Activated CD4-positive, CD25-positive, alpha-beta regulatory T cell treated with anti-CD3 and anti-CD28 coated beads, Interleukin-2, amount 50 U/mL, for 24 hours (primary cell): ENCODE data around the gene MTRF1.
A peak's percentile ranks its signal among the peaks of the same experiment; 100 is the strongest.
"Not testable (repeated sequence)": the region's sequence is repeated elsewhere in the genome, so short reads cannot be mapped to it uniquely, and the experiment has no call there.

Source experiments
- ATAC-seq, 2 donors: fragments of 150-1000 bp; cut with Tn5 transposase; one replicate each; pipeline ENCODE4 v1.10.0; 2021; ENCODE audit warnings: mild to moderate bottlenecking in 1 of 2, moderate library complexity in 1 of 2

MTRF1 gene

GRCh38 chr13:41279156-41279555 lies 15.8 kb upstream of the MTRF1 start:
- ATAC-seq: not testable (repeated sequence)

- ATAC-seq: no peak
These were observed 13.4 kb upstream of the MTRF1 start for GRCh38 chr13:41276824-41277223.

DNA sequence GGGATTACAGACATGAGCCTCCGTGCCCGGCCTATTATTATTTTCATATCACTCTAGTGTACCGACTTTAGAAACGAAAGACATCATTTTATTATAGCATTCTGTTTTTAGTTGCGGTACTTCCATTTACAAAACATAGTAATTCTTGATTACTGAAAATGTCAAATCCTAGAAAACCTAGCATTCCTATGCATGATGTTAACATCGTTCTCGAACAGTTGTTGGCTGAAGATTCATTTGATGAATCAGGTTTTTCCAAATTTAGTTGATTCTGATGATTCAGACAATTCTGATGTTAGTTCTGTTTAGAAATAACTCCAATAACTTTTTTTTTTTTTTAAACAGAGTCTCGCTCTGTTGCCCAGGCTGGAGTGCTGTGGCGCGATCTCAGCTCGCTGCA lies 11.5 kb upstream of the MTRF1 start:
- ATAC-seq: no peak

DNA sequence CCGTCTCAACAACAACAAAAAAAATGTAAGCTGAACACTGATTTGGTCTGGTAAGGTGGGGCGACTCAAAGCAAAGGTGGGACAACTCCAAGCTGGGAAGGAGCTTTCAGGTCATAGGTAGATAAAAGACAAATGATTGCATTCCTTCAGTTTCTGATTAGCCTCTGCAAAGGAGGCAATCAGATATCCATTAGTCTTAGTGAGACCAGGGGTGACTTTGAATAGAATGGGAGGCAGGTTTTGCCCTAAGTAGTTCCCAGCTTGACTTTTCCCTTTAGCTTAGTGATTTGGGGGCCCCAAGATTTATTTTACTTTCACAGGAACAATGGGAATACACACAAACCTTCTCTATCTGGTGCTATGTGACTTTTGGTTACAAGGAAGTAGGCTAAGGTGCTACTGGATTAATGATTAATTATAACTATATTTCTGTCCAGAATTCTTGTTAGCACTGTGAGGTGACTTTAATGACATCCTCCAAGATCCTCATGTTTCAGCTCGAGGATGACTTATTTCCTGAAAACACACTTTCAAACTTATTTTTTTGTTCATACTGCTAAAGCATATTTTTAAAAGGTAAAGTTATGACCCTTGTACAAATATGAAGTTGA lies 10.6 kb upstream of the MTRF1 start:
- no peak for ATAC-seq

GRCh38 chr13:41271456-41272285 lies 8.3 kb upstream of the MTRF1 start:
- peak in 1 of 2 donors; percentile 51 for ATAC-seq

DNA sequence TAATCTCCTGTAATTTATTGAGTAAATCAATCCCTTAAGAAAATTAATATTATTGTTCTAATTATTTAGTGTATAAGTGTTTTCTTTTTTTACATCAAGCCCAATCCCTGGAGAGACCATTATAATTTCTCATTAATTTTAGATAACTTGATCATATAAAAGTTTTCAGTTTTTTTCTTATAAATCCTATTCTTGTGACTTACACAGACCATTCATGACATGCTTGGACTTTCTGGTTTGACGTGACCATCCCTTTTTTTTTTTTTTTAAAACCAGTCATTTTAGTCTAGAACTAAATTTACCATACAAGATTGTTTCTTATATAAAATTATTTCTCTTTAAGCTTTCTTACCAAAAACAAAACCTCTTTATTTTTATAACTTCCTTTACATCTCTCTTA lies 5.4 kb upstream of the MTRF1 start:
- no peak for ATAC-seq

DNA sequence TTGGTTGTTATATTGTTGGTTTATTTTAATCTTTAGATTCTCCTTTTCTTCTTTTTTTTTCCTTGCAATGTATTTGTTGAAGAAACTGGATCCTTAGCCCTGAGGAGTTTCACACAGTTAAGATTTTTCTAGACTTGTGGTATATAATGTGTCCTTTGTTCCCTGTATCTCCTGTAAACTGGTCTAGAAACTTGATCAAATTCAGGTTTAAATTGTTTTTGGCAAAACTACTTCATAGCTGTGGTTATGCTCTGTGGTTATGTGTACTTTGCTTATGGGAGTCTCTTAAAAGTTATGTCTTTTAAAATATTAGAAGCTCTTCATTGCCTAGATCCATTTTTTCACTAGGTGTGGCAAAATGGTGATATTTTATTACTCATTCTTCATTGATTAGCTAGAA lies 3.7 kb upstream of the MTRF1 start:
- no peak for ATAC-seq

GRCh38 chr13:41259875-41260501 lies 3.4 kb downstream of the MTRF1 start:
- no peak for ATAC-seq

DNA sequence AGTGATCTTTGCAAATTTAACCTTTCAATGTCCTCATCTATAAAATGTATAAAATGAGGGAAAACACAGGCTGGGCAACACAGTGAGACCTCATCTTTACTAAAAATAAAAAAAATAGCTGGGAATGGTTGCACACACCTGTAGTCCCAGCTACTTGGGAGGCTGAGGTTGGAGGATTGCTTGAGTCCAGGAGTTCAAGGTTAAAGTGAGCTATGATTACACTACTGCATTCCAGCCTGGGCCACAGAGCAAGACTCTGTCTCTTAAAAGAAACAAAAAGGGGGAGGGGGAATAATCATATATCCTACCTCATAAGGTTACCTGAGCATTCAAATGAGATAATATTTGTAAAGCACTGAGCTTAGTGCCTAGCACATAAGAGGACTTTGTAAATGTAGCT lies 5.8 kb downstream of the MTRF1 start:
- no peak for ATAC-seq

DNA sequence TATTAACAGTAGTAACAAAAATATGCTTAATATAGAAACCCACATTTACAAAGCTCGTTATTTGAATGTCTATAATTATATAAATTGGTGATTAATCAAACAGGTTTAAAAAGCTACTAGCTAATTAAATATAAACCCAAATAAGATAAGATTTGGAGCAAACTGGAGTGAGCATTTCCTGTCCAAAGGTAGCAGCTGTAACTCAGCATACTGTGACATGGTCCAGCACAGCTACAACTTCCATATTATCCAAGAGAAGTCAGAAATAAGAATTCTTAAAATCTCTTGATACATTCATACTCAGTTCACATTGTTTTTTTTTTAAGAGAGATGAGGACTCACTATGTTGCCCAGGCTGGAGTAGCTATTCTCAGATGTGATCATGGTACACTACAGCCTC lies 8.5 kb downstream of the MTRF1 start:
- no peak for ATAC-seq

DNA sequence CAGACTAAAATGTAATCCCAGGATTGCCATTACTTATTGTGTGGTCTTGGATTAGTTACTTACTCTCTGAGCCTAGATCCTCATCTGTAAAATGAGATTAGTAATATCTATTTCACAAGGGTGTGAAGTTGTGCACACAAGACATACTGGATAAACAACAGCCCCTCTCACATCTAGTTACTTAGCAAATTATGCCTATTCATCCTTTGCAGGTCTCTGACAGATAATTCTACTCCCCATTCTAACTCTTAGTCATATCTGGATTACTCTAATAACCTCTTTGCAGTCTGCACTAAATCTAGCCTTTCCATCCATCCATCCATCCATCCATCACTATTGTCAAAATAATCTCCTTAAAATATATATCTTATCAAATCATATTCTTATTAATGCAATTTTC lies 12.4 kb downstream of the MTRF1 start:
- no peak for ATAC-seq

DNA sequence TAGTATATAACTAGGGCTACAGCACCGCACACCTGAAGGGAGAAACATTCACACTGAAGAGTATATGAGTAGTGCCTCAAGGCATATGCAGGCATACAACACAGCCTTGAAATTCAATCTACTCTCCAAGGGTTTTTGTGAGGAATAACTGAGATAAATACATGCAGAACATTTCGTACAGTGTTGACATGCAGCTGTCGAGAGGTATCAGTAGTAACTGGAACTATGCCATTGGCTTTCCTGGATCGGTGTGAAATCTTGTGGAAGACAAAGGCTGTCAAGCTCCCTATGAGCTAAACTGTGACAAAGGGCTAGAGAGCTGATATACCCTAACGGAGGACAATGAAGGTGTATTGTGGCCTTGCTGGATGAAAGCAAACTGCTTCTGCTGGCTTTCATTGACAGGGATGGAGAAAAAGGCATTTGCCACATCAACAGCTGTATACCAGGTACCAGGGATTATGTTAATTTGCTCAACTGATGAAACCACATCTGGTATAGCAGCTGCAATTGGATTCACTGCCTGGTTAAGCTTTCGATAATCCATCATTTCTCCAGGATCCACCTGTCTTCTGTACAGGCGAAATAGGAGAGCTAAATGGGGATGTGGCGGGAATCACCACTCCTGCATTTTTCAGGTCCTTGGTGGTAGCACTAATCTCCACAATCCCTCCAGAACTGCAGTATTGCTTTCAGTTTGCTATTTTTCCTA lies 16.3 kb downstream of the MTRF1 start:
- no peak for ATAC-seq

DNA sequence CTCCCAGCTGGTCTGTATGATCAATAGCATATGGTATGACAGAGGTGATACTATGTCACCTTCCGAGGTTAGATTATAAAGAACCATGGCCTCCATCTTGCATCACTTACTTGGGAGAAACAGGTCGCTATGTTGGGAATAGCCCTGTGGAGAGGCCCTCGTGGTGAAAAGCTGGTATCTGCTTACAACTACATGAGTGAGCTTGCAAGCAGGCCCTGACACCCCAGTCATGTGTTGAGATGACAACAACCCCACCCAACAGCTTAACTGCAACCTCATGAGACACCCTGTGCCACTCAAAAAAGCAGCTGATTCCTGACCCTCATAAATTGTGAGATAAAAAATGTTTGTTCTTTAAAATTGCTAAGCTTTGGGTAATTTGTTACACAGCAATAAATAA lies 18.8 kb downstream of the MTRF1 start:
- ATAC-seq: no peak

DNA sequence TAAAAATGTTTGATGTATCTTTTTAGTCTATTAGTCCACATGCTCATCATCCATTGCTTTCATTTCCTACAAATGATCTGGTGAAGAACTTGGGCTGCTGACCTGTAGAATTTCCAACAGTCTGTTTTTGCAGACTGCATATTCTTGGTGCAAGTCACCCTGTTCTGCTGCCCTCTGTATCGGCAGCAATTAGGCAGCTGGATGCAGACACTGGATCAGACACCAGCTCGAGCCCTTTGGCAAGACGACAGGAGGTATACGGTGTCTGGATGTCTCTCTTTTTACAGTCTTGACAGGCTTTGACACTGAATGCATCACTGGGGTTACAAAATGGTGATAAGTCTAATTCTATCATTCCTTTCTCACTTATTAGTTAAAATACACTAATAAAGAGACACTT lies 21.8 kb downstream of the MTRF1 start:
- no peak for ATAC-seq

DNA sequence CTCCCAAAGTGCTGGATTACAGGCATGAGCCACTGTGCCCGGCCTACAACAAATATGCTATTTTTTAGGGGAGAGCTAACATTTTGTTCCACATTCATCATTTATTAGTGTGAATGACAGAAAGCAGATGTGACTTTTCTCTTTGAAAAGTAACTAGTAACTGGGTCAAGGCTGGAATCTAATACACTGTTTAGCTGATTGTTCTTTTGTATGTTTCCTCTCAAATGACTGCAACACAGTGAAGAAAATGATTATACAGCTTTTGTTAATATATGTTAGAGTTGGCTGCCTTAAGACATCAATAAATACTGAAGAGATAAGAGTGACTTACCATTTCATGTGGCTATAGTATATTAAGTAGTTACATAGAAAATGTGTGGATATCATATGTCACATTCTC lies 27.0 kb downstream of the MTRF1 start:
- no peak for ATAC-seq

GRCh38 chr13:41232578-41233480 lies 30.5 kb downstream of the MTRF1 start:
- ATAC-seq: no peak

- no peak for ATAC-seq
These were observed 31.6 kb downstream of the MTRF1 start for GRCh38 chr13:41231786-41232185.

GRCh38 chr13:41231025-41231677 lies 32.2 kb downstream of the MTRF1 start:
- no peak for ATAC-seq

GRCh38 chr13:41229356-41229755 lies 34.0 kb downstream of the MTRF1 start:
- ATAC-seq: no peak

DNA sequence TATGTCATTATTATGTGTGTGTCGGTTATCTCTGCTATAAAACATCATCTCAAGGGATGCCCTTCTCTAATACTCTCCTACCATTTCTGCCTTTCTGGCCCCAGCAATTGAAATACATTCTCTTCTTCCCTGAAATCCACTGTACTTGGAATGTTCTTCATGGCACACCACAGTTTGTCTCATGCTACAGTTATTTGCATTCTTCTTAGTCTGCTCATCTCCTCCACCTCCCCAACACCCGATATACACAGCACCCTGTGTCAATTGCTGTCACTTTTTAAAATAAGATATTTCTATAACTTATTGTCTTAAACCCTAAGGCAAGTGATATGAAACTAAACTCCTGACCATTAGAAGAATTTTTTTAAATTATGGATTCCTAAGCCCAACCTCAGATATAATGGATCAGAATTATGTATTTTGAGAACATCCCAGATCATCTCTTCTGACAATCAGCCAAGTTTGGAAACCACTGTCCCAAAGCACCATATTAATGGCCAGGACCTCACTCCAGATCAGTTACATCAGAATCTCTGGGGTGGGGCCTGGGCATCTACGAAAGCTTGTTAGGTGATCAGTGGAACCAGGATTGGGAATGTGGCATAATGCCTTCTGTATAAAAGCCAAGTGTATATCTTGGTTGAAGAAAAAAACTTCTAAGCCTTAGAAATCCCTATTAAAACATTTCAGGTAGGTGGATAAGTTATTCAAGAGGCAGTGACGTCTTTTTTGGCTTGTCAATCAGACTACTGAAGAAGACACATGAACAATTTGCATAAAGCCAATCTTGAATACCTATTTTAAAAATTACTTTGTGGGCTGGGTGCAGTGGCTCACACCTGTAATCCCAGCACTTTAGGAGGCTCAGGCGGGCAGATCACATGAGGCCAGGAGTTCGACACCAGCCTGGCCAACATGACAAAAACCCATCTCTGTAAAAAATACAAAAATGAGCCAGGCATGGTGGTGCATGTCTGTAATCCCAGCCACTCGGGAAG lies 39.0 kb downstream of the MTRF1 start:
- no peak for ATAC-seq
